ENCODE results near the gene HDHD2.

Gene HDHD2

DNA sequence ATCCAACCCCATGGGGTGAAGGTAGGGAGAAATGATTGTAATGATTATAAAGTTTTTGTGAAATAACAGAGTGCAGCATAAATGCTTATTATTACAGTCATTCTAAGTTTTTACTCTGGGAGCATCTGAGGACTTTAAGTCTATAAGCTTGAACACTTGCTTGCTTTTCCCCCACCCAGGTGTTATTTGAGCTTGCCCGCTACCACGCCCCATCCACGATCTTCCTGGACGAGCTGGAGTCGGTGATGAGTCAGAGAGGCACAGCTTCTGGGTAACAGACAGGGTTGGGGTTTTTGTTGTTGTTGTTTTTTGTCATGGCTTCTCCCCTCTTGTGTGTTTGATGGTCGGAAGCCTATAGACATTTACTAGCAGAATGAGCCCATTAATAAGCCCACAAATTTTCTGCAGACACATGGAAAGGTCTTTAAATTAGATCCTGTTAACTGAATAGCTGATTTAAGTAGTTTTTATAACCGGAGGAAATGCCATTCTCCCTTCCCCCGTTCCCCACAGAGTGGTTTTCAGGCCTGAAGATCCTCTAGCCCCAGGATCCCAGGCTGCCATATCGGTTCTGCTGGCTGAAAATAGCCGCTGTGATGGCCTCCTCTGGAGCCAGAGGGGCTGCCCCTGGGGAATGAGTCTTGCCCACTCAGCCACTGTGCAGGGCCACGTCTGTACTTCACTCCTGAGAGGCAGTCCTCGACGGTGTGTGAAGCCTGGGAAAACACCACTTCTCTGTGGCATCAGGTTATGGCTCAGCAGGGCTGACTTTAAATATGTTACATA is 75.0 kb downstream of the HDHD2 start:
- Mint-ChIP-seq H3K27me3 (ENCODE audit: low read depth) (peaks cover 2% of the 10 kb centered on the region), H3K27ac (no peak overlapping the region), H3K4me3 (no peak overlapping the region), H3K4me1 (ENCODE audit: low read depth) (no peaks in the 10 kb centered on the region), H3K9me3 (no peaks in the 10 kb centered on the region), H3K36me3 (ENCODE audit: low read depth) (no peaks in the 10 kb centered on the region)
- DNase-seq (ENCODE audit: low spot score): no peak

DNA sequence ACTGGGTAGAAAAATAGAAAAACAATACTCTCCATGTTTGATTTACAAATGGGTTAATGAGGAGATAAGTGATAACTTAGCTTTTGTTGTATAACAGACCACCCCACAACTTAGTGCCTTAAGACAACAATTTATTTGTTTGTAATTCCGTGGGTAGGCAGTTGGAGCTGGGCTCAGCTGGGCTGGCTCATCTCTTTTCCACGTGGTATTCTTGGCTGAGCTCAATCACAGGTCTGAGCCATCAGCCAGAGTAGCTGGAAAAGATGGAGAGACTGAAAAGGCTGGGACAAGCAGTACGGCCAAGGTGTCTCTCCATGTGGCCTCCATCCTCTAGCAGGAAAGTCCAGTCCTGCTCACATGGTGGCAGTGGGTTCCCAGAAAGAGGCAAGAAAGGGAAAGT is 82.7 kb downstream of the HDHD2 start:
- no peak overlapping the region for H3K4me3 Mint-ChIP-seq
- no peak for DNase-seq (ENCODE audit: low spot score)
- peaks cover 6% of the 10 kb centered on the region for H3K27me3 Mint-ChIP-seq (ENCODE audit: low read depth)
- no peak overlapping the region for H3K27ac Mint-ChIP-seq
- no peaks in the 10 kb centered on the region for H3K36me3 Mint-ChIP-seq (ENCODE audit: low read depth)
- H3K9me3 Mint-ChIP-seq: no peaks in the 10 kb centered on the region
- H3K4me1 Mint-ChIP-seq (ENCODE audit: low read depth): no peaks in the 10 kb centered on the region

DNA sequence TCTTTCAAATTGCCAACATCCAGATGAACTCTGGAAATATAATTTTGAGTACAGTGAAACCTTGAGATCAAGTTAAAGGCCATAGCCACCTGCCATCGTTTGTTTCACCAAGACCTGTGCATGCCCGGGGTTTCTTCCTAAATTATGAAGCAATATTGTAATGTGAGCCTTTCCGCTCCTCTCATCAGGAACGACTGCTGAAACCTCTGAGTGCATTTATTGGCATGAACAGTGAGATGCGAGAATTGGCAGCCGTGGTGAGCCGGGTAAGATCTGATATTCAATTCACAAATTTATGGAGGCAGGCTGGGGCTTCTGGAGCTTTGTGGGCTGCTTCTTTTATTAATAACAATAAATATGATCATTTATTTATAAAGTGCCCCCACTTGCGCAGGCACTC is 87.2 kb downstream of the HDHD2 start:
- peaks cover 3% of the 10 kb centered on the region for H3K27me3 Mint-ChIP-seq (ENCODE audit: low read depth)
- no peak for DNase-seq (ENCODE audit: low spot score)
- H3K4me3 Mint-ChIP-seq: no peak overlapping the region
- no peaks in the 10 kb centered on the region for H3K9me3 Mint-ChIP-seq
- H3K4me1 Mint-ChIP-seq (ENCODE audit: low read depth): no peaks in the 10 kb centered on the region
- no peaks in the 10 kb centered on the region for H3K36me3 Mint-ChIP-seq (ENCODE audit: low read depth)
- no peak overlapping the region for H3K27ac Mint-ChIP-seq

DNA sequence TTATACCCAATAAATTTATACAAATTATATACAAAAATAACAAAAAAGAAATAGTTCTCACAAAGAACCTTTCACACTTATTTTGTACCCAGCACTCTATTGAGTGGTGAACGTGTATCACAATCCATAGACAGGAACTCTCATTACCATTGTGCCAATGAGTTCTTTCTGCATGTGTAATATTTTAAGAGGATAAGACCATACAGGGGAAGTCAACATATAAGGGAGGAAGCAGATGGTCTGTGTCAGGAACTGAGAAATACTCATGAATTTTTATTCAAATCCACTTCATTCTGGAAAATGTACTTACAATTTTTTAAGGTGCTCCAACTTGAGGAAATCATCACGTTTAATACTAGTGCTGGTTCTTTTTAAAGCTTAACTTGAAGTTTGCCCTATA is 87.8 kb downstream of the HDHD2 start:
- H3K36me3 Mint-ChIP-seq (ENCODE audit: low read depth): no peaks in the 10 kb centered on the region
- H3K27ac Mint-ChIP-seq: no peak overlapping the region
- H3K4me1 Mint-ChIP-seq (ENCODE audit: low read depth): no peaks in the 10 kb centered on the region
- no peak overlapping the region for H3K4me3 Mint-ChIP-seq
- H3K9me3 Mint-ChIP-seq: no peaks in the 10 kb centered on the region
- H3K27me3 Mint-ChIP-seq (ENCODE audit: low read depth): peaks cover 2% of the 10 kb centered on the region
- DNase-seq (ENCODE audit: low spot score): no peak
